GM21619 (cell line): ENCODE data around the gene PASD1.
"Not testable (repeated sequence)": the region's sequence is repeated elsewhere in the genome, so short reads cannot be mapped to it uniquely, and the experiment has no call there.

Source experiments
- ATAC-seq: cut with Tn5 transposase; IDR thresholded peaks from one replicate; pipeline ENCODE4 v1.9.1; 2021; ENCODE audit not compliant: unreplicated experiment

The PASD1 gene

GRCh38 chrX:151563449-151563848, at the start of gene PASD1:
TSS of gene PASD1 (plus strand) at chrX:151563675. CDS start at chrX:151601554, 37,879 bp downstream.
- no peak for ATAC-seq

DNA sequence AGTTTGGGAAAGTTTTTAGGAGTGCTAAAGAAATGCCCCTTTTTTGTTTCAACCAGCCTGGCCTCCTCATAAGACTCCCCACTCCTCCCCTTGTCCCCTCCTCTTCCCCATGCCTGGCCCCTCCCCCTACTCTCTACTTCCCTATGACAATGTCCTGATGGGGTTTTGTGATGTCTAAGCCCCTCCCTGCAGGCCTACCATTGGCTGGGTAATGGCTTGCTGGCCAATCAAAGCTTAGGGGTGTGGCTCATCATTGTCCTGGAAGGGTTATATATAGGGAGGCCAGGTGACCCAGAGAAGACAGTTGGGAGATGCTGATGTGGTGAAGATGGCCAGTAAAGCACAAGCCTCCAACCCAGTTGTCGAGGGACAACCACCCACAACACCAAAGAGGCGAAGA, 48.2 kb upstream of the PASD1 start:
- no peak for ATAC-seq

DNA sequence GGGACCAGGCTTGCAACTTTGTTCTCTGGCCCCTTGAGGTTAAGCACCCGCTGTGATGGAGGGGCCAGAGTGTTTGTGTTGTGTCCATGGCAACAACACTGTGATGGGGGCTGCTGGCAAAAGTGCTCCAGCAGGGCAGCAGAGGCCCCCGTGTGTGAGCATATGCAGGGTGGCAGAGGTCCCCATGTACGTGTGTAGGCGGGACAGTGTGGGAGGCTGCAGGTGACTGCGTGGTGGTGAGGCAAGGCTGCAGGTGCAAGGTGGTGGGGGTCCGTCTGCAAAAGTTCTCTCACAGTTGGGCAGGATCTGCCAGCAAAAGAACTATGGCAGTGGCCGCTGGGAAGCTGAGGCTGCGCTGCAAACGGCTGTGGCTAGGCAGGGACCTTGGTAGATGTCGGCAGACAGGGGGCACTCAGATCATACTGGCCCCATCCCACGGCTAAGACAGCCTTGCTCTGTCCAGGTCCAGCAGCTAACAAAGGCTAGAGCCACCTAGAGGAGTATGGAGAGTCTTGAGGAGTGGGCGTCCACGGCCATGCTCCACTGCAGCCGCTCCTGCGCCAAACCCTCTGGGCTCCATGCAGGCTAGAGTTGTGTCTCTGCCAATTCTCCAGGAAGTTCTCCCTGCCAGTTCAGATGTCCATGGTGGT, 46.8 kb upstream of the PASD1 start:
- ATAC-seq, result no peak

DNA sequence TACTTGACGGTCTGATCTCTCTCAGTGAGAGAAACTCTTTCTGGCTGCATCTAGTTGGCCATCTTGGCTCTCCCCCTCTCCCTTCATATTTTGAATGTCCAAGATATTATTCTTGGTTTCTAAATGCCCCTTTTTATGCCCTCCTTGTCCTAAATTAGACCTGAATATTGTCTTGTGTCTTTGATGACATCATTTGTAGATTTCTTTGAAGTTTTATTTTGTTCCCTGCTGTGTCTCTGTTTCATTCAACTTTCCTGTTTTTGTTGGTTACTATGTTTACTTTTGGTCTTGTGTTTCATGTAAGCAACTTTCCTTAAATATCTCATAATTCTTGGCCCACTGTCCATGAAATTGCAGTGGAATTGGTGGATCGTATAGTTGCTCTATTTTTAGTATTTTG, 46.1 kb upstream of the PASD1 start:
- ATAC-seq, result no peak

- no peak for ATAC-seq
These were observed 40.1 kb upstream of the PASD1 start for GRCh38 chrX:151523351-151523750.

- ATAC-seq, result no peak
These were observed 26.9 kb upstream of the PASD1 start for GRCh38 chrX:151536571-151536970.

- no peak for ATAC-seq
These were observed 25.9 kb upstream of the PASD1 start for GRCh38 chrX:151537572-151537971.

- no peak for ATAC-seq
These were observed 25.0 kb upstream of the PASD1 start for GRCh38 chrX:151538190-151539122.

DNA sequence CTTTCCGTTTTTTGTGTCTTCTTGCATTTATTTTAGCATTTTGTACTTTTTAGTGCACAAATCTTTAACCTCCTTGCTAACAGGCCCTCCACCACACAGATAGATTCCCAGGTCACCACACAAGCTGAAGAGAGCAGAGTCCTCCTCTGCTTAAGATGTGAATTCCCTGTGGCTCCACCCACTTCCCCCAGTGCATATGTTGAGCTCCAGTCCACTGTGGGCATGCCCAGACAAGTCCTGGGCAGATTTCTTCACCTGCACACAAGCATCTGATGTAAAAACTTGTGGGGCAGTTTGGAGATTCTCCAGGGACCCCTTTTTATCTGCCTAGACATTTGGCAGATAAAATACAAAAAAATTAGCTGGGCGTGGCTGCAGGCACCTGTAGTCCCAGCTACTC, 19.8 kb upstream of the PASD1 start:
- no peak for ATAC-seq

- ATAC-seq, result not testable (repeated sequence)
These were observed 17.2 kb upstream of the PASD1 start for GRCh38 chrX:151546226-151546625.

- not testable (repeated sequence) for ATAC-seq
These were observed 12.3 kb upstream of the PASD1 start for GRCh38 chrX:151551176-151551575.

- no peak for ATAC-seq
These were observed 10.7 kb upstream of the PASD1 start for GRCh38 chrX:151552743-151553142.

GRCh38 chrX:151555301-151555700, 8.2 kb upstream of the PASD1 start:
- ATAC-seq, result not testable (repeated sequence)

GRCh38 chrX:151562485-151562884, 990 bp upstream of the PASD1 start:
- not testable (repeated sequence) for ATAC-seq

- ATAC-seq, result not testable (repeated sequence)
These were observed 472 bp upstream of the PASD1 start for GRCh38 chrX:151563003-151563402.

GRCh38 chrX:151564035-151564434, 560 bp downstream of the PASD1 start:
- no peak for ATAC-seq

DNA sequence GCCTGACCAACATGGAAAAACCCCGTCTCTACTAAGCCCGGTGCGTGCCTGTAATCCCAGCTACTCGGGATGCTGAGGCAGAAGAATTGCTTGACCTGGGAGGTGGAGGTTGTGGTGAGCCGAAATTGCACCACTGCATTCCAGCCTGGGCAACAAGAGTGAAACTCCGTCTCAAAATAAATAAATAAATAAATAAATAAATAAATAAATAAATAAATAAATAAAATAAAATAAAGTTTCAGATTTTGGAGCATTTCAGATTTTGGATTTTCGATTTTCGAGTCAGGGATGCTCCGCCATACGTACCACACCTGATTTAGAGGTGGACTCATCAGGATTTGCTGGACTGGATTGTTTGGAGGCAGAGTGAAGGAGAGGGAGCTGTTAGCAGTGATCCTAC, 3.4 kb downstream of the PASD1 start:
- not testable (repeated sequence) for ATAC-seq

DNA sequence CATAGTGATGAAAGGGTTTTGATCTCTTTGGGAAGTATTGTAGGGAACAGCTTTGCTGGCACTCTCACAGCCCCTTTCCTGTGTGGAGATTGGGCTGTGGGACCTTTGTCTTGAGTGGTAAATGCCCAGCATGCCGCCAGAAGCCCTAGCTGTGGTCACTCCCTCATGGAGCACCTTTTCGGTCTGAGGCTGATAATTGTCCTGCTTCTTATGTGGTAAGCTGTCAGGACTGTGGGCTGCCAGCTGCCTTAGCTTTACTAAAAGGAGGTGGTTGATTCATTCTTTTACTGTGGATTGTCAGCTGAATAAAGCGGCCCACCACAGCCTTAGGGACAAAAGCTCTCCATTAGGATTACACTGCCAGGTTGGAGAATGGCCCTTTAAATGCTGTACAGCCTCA, 7.1 kb downstream of the PASD1 start:
- no peak for ATAC-seq

GRCh38 chrX:151593384-151593783, 29.9 kb downstream of the PASD1 start:
- not testable (repeated sequence) for ATAC-seq

GRCh38 chrX:151596282-151596681, 32.8 kb downstream of the PASD1 start:
- ATAC-seq, result no peak

DNA sequence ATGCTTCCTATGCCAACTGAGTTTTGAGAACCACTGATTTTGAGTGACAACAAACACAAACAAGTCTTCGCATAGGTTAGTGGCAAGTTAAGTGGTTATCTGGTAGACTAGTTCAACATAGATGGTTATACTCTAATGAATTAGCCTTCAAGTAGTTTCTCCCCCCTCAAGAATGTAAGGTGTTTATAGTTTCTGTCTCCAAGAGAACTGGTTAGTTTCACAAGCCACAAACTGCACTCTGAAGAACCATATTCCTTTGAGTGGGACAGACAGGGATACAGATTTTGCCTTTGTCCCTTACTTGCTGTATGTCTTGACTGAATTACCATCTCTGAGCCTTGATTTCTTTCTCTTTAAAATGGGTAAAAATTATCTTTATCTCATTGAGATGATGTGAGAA, 41.5 kb downstream of the PASD1 start:
- no peak for ATAC-seq

GRCh38 chrX:151609222-151609621, 45.7 kb downstream of the PASD1 start:
- ATAC-seq, result no peak
